HepG2 (cell line): ENCODE measurements around the gene NGLY1. TPM values are rescaled to one million over a fixed set of nuclear protein-coding genes. Genes with fewer than 3 reads are reported as not detected.

ENCODE experiments used
- ATAC-seq: fragments of 200-7000 bp; cut with Tn5 transposase; 3 replicates; pipeline ENCODE4 v1.9.1; 2020; ENCODE audit warnings: mild to moderate bottlenecking, moderate library complexity
- BruUV-seq: library from RNA; stranded (reverse); fragments of 400-500 nt; replicated peaks from 2 replicates; lab custom pipeline; 2021; lab: Mats Ljungman, UMichigan
- CTCF ChIA-PET: fragments of 300-600 bp; formaldehyde crosslinking; extraction: SDS; loops from one replicate; lab custom pipeline; 2021; ENCODE audit warnings: low total read pairs, inconsistent platforms, low intra/inter-chr PET ratio; lab: Yijun Ruan, JAX
- POLR2A ChIA-PET: fragments of 350-600 bp; sonication (Branson Sonifier 250); formaldehyde crosslinking; loops from one replicate; lab custom pipeline; 2020; ENCODE audit warnings: antibody characterized with exemption, inconsistent platforms; lab: Yijun Ruan, JAX
- DNase-seq: peaks from one replicate; pipeline ENCODE4 v3.0.0-alpha.2; 2015; ENCODE audit warnings: low spot score
- FAIRE-seq: peaks from 3 replicates; lab custom pipeline; 2011; peaks lifted over from hg19 to GRCh38; lab: Jason Lieb, UNC
- H2AFZ ChIP-seq: one replicate; pipeline ENCODE4 v1.6.1; 2011; ENCODE audit warnings: low read length, inconsistent platforms
- H3K27ac ChIP-seq: fragments of 300-600 bp; 3 replicates; pipeline ENCODE4 v1.8.0; 2011; ENCODE audit warnings: mixed run types, mild to moderate bottlenecking, mixed read lengths, low read length, inconsistent platforms; ENCODE audit not compliant: insufficient read depth; ENCODE audit errors: extremely low read length
- H3K27me3 ChIP-seq, 2 experiments: fragments of 200-600 bp in 1 of 2; 2 replicates in 1 of 2; 3 replicates in 1 of 2; pipeline versions ENCODE4 v1.6.0 to v1.8.0; 2011; ENCODE audit warnings: low read length in 2 of 2, mild to moderate bottlenecking in 2 of 2, moderate library complexity in 2 of 2, inconsistent platforms in 1 of 2; ENCODE audit not compliant: insufficient read depth in 2 of 2, control insufficient read depth in 1 of 2
- H3K36me3 ChIP-seq, 2 experiments: fragments of 200-600 bp in 1 of 2; replicated peaks in 1 of 2; 2 replicates in 1 of 2; 3 replicates in 1 of 2; pipeline versions ENCODE4 v1.5.1 to v1.8.0; 2011; ENCODE audit warnings: low read length in 2 of 2, inconsistent platforms in 1 of 2; ENCODE audit not compliant: insufficient read depth in 2 of 2, control insufficient read depth in 1 of 2
- H3K4me1 ChIP-seq: 2 replicates; pipeline ENCODE4 v1.5.1; 2012; ENCODE audit warnings: low read length, inconsistent platforms; ENCODE audit not compliant: insufficient read depth
- H3K4me2 ChIP-seq: 2 replicates; pipeline ENCODE4 v1.6.0; 2011; ENCODE audit warnings: low read depth, low read length, inconsistent platforms
- H3K4me3 ChIP-seq, 3 experiments: fragments of 200-600 bp in 1 of 3; sonication (generic), shearing (Covaris generic) in 1 of 3; replicated peaks in 1 of 3; 2 replicates each; pipeline ENCODE4 v1.5.1; 2011 to 2016; ENCODE audit warnings: low read length in 3 of 3, inconsistent platforms in 2 of 3, low read depth in 2 of 3, mild to moderate bottlenecking in 2 of 3, control low read depth in 1 of 3, mixed read lengths in 1 of 3; ENCODE audit not compliant: insufficient read depth in 1 of 3
- H3K79me2 ChIP-seq: one replicate; pipeline ENCODE4 v1.6.1; 2011; ENCODE audit warnings: low read length, inconsistent platforms; ENCODE audit not compliant: insufficient read depth
- H3K9ac ChIP-seq: 2 replicates; pipeline ENCODE4 v1.6.0; 2011; ENCODE audit warnings: mild to moderate bottlenecking, low read depth, low read length, inconsistent platforms; ENCODE audit not compliant: insufficient read depth
- H3K9me3 ChIP-seq: 2 replicates; pipeline ENCODE4 v1.5.1; 2012; ENCODE audit warnings: mild to moderate bottlenecking, low read length
- H4K20me1 ChIP-seq: 2 replicates; pipeline ENCODE4 v1.6.0; 2011; ENCODE audit warnings: inconsistent platforms, mild to moderate bottlenecking, low read length, moderate library complexity; ENCODE audit not compliant: insufficient read depth
- CBX2 ChIP-seq, 2 experiments: fragments of 200-600 bp in 1 of 2; sonication (generic); formaldehyde crosslinking in 1 of 2; IDR thresholded peaks; 2 replicates each; pipeline versions ENCODE4 v1.7.0 to v1.8.1; 2018 to 2022; ENCODE audit warnings: low read depth in 2 of 2, low read length in 1 of 2, mild to moderate bottlenecking in 1 of 2, missing genetic modification reagents in 1 of 2
- MAFF ChIP-seq: IDR thresholded peaks from 2 replicates; pipeline ENCODE4 v1.6.1; 2011; ENCODE audit warnings: low read depth, low read length, improper control_type of control experiment
- PAX8 ChIP-seq: sonication (generic); formaldehyde crosslinking; IDR thresholded peaks from 2 replicates; pipeline ENCODE4 v1.8.0; 2022; ENCODE audit warnings: mild to moderate bottlenecking, missing genetic modification reagents, borderline replicate concordance
- TCF7 ChIP-seq: sonication (generic); IDR thresholded peaks from 2 replicates; pipeline ENCODE4 v1.6.1; 2016; ENCODE audit warnings: antibody characterized with exemption, low read depth
- TEAD2 ChIP-seq: sonication (generic); formaldehyde crosslinking; IDR thresholded peaks from 2 replicates; pipeline ENCODE4 v1.9.0; 2021; ENCODE audit warnings: missing genetic modification reagents
- ZNF235 ChIP-seq: sonication (generic); formaldehyde crosslinking; IDR thresholded peaks from 2 replicates; pipeline ENCODE4 v1.8.1; 2023; ENCODE audit warnings: mild to moderate bottlenecking, missing genetic modification reagents, borderline replicate concordance
- ZNF251 ChIP-seq: sonication (generic); formaldehyde crosslinking; IDR thresholded peaks from 2 replicates; pipeline ENCODE4 v1.9.0; 2021; ENCODE audit warnings: mild to moderate bottlenecking, missing genetic modification reagents
- ZNF3 ChIP-seq: IDR thresholded peaks from 2 replicates; pipeline ENCODE4 v1.7.0; 2017; ENCODE audit warnings: inconsistent platforms
- ZNF382 ChIP-seq: sonication (generic); formaldehyde crosslinking; IDR thresholded peaks from 2 replicates; pipeline ENCODE4 v1.5.0; 2020; ENCODE audit warnings: missing genetic modification reagents, mild to moderate bottlenecking, borderline replicate concordance
- ZNF543 ChIP-seq: sonication (generic); formaldehyde crosslinking; IDR thresholded peaks from 2 replicates; pipeline ENCODE4 v1.4.0; 2020; ENCODE audit warnings: mild to moderate bottlenecking, missing genetic modification reagents
- ZNF776 ChIP-seq: sonication (generic); formaldehyde crosslinking; IDR thresholded peaks from 2 replicates; pipeline ENCODE4 v1.4.0; 2020; ENCODE audit warnings: mild to moderate bottlenecking, missing genetic modification reagents
- ZNF839 ChIP-seq: sonication (generic); formaldehyde crosslinking; IDR thresholded peaks from 2 replicates; pipeline ENCODE4 v1.4.0; 2020; ENCODE audit warnings: missing genetic modification reagents, mild to moderate bottlenecking, borderline replicate concordance
- WGBS: methylation state at CpG from one replicate; pipeline ENCODE4 v1.1.6; 2017; ENCODE audit warnings: low lambda C conversion rate; 5-methylcytosine and 5-hydroxymethylcytosine counted together
- in situ Hi-C: cut with HindIII; loops from 2 replicates; pipeline ENCODE4 v1.10.0; 2017; ENCODE audit warnings: low pct_unique_long_range_greater_than_20kb; ENCODE audit not compliant: extremely low pct_ligation_motif_present
- intact Hi-C: fragments of 100-400 bp; cut with micrococcal nuclease; formaldehyde crosslinking; loops from one replicate; pipeline ENCODE4 v1.10.0; 2022; ENCODE audit not compliant: unreplicated experiment
- polyA plus RNA-seq, 8 experiments: library from polyadenylated mRNA; depleted of rRNA in 3 of 8; stranded (reverse) in 7 of 8; unstranded in 1 of 8; fragments of >200 nt; fragmentation: Illumina TruSeq in 4 of 8; extraction: Trizol in 4 of 8; gene quantifications; 2 replicates each; pipeline versions ENCODE4 v1.2.1 to v1.2.3, GENCODE V29; 2011 to 2016; ENCODE audit warnings: low read depth in 4 of 8, missing spikeins in 1 of 8, mixed read lengths in 1 of 8; ENCODE audit not compliant: insufficient read depth in 1 of 8
- total RNA-seq, 5 experiments: library from RNA; depleted of rRNA; stranded (reverse); fragments of >200 nt; fragmentation: Illumina TruSeq; extraction: Trizol; gene quantifications; 2 replicates each; pipeline ENCODE4 v1.2.3, GENCODE V29; 2016; ENCODE audit warnings: low read depth in 1 of 5
- TF ChIP-seq, protein P1 (sequence below): sonication (generic); formaldehyde crosslinking; IDR thresholded peaks from 2 replicates; pipeline ENCODE4 v1.8.1; 2023; ENCODE audit warnings: mild to moderate bottlenecking, missing genetic modification reagents
- TF ChIP-seq, protein P2 (sequence below): sonication (generic); formaldehyde crosslinking; conservative IDR thresholded peaks from 2 replicates; pipeline ENCODE4 v1.5.0; 2020; ENCODE audit warnings: missing genetic modification reagents
- TF ChIP-seq, protein P3 (sequence below): sonication (generic); formaldehyde crosslinking; IDR thresholded peaks from 2 replicates; pipeline ENCODE4 v1.5.0; 2020; ENCODE audit warnings: missing genetic modification reagents
- TF ChIP-seq, protein P4 (sequence below): sonication (generic); formaldehyde crosslinking; IDR thresholded peaks from 2 replicates; pipeline ENCODE4 v1.5.1; 2020; ENCODE audit warnings: mild to moderate bottlenecking, missing genetic modification reagents

NGLY1 gene
- total and polyA plus RNA-seq, 2 of the 13 experiments (the other 11 are each of a cell fraction or from before 2014, with no cell fraction given) = 28.2 to 44.5 TPM

DNA sequence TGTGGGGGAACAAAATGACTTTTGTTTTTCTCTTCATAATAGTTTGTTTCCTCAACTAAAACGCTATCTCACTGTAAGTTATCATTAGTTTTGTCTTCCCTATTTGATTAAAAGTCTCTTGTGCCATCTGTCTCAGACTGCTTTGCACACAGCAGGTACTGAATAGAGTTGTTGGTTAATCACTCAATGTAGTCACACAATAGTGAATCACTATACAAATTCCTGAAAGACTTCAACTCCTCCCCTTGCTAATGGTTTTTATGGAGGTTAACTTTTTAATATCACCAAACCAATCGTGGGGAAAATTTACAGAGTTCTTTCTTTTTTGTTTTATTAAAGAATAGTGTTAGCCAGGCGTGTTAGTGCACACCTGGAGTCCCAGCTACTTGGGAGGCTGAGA is 2.6 kb upstream of the NGLY1 start (continued):
- TF ChIP-seq, protein P1, sequence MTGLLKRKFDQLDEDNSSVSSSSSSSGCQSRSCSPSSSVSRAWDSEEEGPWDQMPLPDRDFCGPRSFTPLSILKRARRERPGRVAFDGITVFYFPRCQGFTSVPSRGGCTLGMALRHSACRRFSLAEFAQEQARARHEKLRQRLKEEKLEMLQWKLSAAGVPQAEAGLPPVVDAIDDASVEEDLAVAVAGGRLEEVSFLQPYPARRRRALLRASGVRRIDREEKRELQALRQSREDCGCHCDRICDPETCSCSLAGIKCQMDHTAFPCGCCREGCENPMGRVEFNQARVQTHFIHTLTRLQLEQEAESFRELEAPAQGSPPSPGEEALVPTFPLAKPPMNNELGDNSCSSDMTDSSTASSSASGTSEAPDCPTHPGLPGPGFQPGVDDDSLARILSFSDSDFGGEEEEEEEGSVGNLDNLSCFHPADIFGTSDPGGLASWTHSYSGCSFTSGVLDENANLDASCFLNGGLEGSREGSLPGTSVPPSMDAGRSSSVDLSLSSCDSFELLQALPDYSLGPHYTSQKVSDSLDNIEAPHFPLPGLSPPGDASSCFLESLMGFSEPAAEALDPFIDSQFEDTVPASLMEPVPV (CRISPR knock-in tag) = no peak
- no peak for TF ChIP-seq TCF7
- TF ChIP-seq ZNF3 (CRISPR knock-in tag) = no peak
- TF ChIP-seq, protein P2, sequence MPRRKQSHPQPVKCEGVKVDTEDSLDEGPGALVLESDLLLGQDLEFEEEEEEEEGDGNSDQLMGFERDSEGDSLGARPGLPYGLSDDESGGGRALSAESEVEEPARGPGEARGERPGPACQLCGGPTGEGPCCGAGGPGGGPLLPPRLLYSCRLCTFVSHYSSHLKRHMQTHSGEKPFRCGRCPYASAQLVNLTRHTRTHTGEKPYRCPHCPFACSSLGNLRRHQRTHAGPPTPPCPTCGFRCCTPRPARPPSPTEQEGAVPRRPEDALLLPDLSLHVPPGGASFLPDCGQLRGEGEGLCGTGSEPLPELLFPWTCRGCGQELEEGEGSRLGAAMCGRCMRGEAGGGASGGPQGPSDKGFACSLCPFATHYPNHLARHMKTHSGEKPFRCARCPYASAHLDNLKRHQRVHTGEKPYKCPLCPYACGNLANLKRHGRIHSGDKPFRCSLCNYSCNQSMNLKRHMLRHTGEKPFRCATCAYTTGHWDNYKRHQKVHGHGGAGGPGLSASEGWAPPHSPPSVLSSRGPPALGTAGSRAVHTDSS (CRISPR knock-in tag) = no peak
- no peak for TF ChIP-seq ZNF235 (CRISPR knock-in tag)
- no peak for TF ChIP-seq ZNF839

DNA sequence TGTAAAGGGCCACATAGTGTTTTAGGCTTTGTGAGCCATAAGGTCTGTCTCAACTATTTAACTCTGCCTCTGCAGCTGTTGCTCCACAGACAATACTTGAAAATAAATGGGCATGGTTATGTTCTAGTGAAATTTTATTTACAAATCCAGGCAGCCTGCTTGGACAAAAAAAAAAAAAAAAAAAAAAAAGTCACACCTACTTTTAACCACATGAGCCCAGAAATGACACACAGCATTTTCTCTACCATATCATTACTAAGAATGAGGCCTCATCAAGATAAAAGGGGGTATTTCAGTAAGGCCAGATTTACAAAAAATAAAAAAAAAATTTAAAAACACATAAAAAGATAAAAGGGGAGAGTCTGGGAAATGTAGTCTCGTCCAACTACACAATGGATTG is 1.7 kb upstream of the NGLY1 start:
- Histone ChIP-seq H3K79me2 (peaks cover 38% of the 10 kb centered on the region), H3K27me3 (no peaks in the 10 kb centered on the region), H2AFZ (no peak overlapping the region), H3K27ac (no peak overlapping the region), H3K36me3 (no peaks in the 10 kb centered on the region), H3K4me2 (no peak overlapping the region), H3K9me3 (no peaks in the 10 kb centered on the region), H3K4me1 (peaks cover 61% of the 10 kb centered on the region), H4K20me1 (no peaks in the 10 kb centered on the region), H3K4me3 (no peak overlapping the region), H3K9ac (no peak overlapping the region)
- no TSS peak for BruUV-seq
- CTCF ChIA-PET = no interaction called here
- POLR2A ChIA-PET = no interaction called here
- WGBS = 96% methylated on average over 1 of the region's 1 CpG
- in situ Hi-C loops = loop anchor here (25.0 kb wide), 1 partner anchor 123 kb away; the partner anchor contains the start of gene TOP2B
- FAIRE-seq = no peak
- no peak for ATAC-seq
- intact Hi-C loops = loop anchor here (5.0 kb wide), 1 partner anchor 138 kb away; no protein-coding TSS in a partner anchor
- DNase-seq = no peak
- no peak for TF ChIP-seq ZNF543 (CRISPR knock-in tag)
- TF ChIP-seq PAX8 = no peak
- TF ChIP-seq ZNF251 (CRISPR knock-in tag) = no peak
- TF ChIP-seq ZNF776 (CRISPR knock-in tag) = no peak
- no peak for TF ChIP-seq MAFF
- TF ChIP-seq ZNF382 = no peak
- TF ChIP-seq, protein P3, sequence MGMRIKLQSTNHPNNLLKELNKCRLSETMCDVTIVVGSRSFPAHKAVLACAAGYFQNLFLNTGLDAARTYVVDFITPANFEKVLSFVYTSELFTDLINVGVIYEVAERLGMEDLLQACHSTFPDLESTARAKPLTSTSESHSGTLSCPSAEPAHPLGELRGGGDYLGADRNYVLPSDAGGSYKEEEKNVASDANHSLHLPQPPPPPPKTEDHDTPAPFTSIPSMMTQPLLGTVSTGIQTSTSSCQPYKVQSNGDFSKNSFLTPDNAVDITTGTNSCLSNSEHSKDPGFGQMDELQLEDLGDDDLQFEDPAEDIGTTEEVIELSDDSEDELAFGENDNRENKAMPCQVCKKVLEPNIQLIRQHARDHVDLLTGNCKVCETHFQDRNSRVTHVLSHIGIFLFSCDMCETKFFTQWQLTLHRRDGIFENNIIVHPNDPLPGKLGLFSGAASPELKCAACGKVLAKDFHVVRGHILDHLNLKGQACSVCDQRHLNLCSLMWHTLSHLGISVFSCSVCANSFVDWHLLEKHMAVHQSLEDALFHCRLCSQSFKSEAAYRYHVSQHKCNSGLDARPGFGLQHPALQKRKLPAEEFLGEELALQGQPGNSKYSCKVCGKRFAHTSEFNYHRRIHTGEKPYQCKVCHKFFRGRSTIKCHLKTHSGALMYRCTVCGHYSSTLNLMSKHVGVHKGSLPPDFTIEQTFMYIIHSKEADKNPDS (CRISPR knock-in tag) = no peak
- no peak for TF ChIP-seq CBX2 (IDR thresholded peaks at IDR 0.05; ENCODE audit: low read depth, low read length)
- no peak for TF ChIP-seq CBX2 (CRISPR knock-in tag; IDR thresholded peaks at IDR 0.05; ENCODE audit: low read depth)
- no peak for TF ChIP-seq TEAD2 (CRISPR knock-in tag)
- TF ChIP-seq, protein P4, sequence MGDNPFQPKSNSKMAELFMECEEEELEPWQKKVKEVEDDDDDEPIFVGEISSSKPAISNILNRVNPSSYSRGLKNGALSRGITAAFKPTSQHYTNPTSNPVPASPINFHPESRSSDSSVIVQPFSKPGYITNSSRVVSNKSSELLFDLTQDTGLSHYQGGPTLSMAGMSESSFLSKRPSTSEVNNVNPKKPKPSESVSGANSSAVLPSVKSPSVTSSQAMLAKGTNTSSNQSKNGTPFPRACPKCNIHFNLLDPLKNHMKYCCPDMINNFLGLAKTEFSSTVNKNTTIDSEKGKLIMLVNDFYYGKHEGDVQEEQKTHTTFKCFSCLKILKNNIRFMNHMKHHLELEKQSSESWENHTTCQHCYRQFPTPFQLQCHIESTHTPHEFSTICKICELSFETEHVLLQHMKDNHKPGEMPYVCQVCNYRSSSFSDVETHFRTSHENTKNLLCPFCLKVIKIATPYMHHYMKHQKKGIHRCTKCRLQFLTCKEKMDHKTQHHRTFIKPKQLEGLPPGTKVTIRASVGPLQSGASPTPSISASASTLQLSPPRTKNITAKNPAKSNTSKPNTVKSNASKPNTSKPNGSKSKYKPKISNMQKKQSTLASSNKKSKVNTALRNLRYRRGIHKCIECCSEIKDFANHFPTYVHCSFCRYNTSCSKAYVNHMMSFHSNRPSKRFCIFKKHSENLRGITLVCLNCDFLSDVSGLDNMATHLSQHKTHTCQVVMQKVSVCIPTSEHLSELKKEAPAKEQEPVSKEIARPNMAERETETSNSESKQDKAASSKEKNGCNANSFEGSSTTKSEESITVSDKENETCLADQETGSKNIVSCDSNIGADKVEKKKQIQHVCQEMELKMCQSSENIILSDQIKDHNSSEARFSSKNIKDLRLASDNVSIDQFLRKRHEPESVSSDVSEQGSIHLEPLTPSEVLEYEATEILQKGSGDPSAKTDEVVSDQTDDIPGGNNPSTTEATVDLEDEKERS (CRISPR knock-in tag) = no peak
